ENCODE measurements around the gene AFF3. TPM values are rescaled to one million over a fixed set of nuclear protein-coding genes. Genes with fewer than 3 reads are reported as not detected.
A peak's percentile ranks its signal among the peaks of the same experiment; 100 is the strongest.

The AFF3 gene
- total and polyA plus RNA-seq, 4 donors, result 0.48 to 5.3 (median 2.3) TPM

DNA sequence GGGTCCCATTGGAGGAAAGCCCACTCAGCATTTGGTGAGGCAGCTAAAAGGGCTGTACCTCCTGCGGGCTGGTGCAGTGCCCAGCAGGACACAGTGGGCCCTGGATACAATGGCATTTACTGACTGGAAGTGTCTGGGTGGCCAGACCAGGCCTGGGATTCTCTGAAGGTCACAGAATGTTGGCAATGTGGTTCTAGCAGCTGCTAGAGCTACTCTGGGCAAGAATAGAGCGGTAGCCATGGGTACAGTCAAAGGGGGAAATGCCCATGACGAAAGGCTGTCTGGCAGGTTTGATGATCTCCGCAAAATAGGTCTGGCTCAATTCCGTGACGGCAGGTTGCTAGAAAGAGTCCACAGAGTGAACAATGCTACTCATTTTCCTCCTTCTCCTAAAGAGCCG lies 241.8 kb downstream of the AFF3 start (continued):
- no peak for TF ChIP-seq TAF1 (conservative IDR thresholded peaks at IDR 0.05)

DNA sequence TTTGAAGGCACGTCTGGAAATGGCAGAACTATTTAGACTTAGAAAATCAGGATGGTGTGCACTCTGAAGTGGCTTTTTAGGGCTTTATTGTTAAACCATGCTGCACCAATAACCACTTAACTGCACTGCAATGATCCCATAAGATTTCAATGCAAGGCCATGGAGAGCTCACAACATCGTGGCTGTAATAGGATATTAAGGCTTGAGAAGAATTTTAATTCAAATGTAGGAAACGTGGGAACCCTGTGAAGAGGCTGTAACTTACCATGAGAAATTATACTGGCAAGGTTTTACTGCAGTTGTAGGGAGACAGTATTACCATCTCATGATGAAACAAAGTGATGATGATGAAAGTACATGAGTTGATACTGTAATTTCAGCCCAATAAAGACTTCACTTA lies 242.5 kb downstream of the AFF3 start:
- Histone ChIP-seq H3K4me1 (ENCODE audit: control insufficient read depth in 4 of 4, insufficient read depth in 4 of 4, low read length in 3 of 4) (peaks cover 7 to 25% (median 12%) of the 10 kb centered on the region in 4 donors), H3K9ac (ENCODE audit: low read depth in 1 of 2, low read length in 2 of 2) (no peak overlapping the region), H3K9me3 (ENCODE audit: control insufficient read depth in 4 of 4, low read length in 3 of 4) (no peaks in the 10 kb centered on the region), H3K27me3 (ENCODE audit: control insufficient read depth in 4 of 4, insufficient read depth in 4 of 4, low read length in 3 of 4) (no peaks in the 10 kb centered on the region), H3K4me3 (ENCODE audit: low read depth in 1 of 3, low read length in 3 of 3) (no peak overlapping the region), H3K27ac (ENCODE audit: low read depth in 1 of 2, low read length in 2 of 2) (peak overlapping the region in 1 of 2 donors; percentile 62), H3K36me3 (ENCODE audit: control insufficient read depth in 4 of 4, insufficient read depth in 3 of 4, low read depth in 1 of 4, low read length in 3 of 4) (no peaks in the 10 kb centered on the region)
- no peak for TF ChIP-seq HNF4A (conservative IDR thresholded peaks at IDR 0.05)
- TF ChIP-seq, protein P1, sequence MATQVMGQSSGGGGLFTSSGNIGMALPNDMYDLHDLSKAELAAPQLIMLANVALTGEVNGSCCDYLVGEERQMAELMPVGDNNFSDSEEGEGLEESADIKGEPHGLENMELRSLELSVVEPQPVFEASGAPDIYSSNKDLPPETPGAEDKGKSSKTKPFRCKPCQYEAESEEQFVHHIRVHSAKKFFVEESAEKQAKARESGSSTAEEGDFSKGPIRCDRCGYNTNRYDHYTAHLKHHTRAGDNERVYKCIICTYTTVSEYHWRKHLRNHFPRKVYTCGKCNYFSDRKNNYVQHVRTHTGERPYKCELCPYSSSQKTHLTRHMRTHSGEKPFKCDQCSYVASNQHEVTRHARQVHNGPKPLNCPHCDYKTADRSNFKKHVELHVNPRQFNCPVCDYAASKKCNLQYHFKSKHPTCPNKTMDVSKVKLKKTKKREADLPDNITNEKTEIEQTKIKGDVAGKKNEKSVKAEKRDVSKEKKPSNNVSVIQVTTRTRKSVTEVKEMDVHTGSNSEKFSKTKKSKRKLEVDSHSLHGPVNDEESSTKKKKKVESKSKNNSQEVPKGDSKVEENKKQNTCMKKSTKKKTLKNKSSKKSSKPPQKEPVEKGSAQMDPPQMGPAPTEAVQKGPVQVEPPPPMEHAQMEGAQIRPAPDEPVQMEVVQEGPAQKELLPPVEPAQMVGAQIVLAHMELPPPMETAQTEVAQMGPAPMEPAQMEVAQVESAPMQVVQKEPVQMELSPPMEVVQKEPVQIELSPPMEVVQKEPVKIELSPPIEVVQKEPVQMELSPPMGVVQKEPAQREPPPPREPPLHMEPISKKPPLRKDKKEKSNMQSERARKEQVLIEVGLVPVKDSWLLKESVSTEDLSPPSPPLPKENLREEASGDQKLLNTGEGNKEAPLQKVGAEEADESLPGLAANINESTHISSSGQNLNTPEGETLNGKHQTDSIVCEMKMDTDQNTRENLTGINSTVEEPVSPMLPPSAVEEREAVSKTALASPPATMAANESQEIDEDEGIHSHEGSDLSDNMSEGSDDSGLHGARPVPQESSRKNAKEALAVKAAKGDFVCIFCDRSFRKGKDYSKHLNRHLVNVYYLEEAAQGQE (IDR thresholded peaks at IDR 0.05), result no peak
- no peak for DNase-seq (ENCODE audit: low spot score)
- 75% methylated on average over 3 of the region's 3 CpGs for WGBS

DNA sequence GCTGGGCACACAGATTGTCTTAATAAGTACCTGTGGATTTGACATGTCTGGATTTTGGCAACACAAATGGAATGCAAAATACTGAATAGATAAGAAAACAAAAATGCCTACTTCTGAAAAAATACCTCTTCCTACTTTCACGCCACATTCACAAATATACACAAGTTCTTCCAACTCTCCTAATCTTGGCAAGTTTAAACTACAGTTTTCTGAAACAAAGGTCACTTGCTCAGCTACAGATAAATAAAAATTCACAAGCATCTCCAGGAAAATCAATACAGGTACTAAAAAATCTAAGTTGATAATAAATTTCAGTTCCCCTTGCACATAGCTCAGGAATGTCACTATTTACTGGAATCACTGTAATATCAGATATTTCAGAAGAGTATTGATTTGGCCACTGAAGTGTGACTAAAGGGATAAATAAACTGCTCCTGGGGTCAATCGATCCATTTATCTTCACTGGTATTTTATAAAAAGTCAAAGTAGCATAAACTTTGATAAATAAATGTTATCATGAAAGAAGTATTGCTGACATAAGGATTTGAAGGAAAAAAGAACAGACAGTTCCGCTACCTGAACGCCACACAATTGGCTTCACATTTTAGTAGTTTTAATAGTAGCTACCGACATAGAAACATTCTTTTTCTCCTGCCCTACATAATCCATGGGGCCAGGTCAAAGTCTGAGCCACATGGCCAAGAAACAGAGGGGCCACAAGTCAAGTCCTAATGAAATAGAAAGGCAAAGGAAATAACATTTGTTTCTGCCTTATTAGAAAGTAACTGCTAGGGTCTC lies 243.1 kb downstream of the AFF3 start:
- peak overlapping the region; percentile 56 to 62 for H3K27ac ChIP-seq (ENCODE audit: low read depth in 1 of 2, low read length in 2 of 2)
- DNase-seq (ENCODE audit: low spot score), result no peak
- H3K9me3 ChIP-seq (ENCODE audit: control insufficient read depth in 4 of 4, low read length in 3 of 4), result no peaks in the 10 kb centered on the region
- 38% methylated on average over 5 of the region's 5 CpGs for WGBS
- TF ChIP-seq HNF4G (IDR thresholded peaks at IDR 0.05), result peak; percentile 5
- peak; percentile 48 for TF ChIP-seq NR2F2 (IDR thresholded peaks at IDR 0.05)
- TF ChIP-seq, protein P2, sequence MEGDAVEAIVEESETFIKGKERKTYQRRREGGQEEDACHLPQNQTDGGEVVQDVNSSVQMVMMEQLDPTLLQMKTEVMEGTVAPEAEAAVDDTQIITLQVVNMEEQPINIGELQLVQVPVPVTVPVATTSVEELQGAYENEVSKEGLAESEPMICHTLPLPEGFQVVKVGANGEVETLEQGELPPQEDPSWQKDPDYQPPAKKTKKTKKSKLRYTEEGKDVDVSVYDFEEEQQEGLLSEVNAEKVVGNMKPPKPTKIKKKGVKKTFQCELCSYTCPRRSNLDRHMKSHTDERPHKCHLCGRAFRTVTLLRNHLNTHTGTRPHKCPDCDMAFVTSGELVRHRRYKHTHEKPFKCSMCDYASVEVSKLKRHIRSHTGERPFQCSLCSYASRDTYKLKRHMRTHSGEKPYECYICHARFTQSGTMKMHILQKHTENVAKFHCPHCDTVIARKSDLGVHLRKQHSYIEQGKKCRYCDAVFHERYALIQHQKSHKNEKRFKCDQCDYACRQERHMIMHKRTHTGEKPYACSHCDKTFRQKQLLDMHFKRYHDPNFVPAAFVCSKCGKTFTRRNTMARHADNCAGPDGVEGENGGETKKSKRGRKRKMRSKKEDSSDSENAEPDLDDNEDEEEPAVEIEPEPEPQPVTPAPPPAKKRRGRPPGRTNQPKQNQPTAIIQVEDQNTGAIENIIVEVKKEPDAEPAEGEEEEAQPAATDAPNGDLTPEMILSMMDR (IDR thresholded peaks at IDR 0.05; ENCODE audit: low read depth, low read length, missing input control), result no peak
- peak; percentile 46 for TF ChIP-seq SP1 (IDR thresholded peaks at IDR 0.05)
- TF ChIP-seq RAD21 (IDR thresholded peaks at IDR 0.05), result peak in 1 of 2 donors; percentile 18
- TF ChIP-seq, protein P3, sequence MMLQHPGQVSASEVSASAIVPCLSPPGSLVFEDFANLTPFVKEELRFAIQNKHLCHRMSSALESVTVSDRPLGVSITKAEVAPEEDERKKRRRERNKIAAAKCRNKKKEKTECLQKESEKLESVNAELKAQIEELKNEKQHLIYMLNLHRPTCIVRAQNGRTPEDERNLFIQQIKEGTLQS (IDR thresholded peaks at IDR 0.05), result peak; percentile 49
- no peak for TF ChIP-seq FOXA1 (IDR thresholded peaks at IDR 0.05)
- no peak for TF ChIP-seq EGR1 (IDR thresholded peaks at IDR 0.05; ENCODE audit: low read depth in 2 of 2)
- TF ChIP-seq, protein P1 (IDR thresholded peaks at IDR 0.05), result no peak
- TF ChIP-seq, protein P4, sequence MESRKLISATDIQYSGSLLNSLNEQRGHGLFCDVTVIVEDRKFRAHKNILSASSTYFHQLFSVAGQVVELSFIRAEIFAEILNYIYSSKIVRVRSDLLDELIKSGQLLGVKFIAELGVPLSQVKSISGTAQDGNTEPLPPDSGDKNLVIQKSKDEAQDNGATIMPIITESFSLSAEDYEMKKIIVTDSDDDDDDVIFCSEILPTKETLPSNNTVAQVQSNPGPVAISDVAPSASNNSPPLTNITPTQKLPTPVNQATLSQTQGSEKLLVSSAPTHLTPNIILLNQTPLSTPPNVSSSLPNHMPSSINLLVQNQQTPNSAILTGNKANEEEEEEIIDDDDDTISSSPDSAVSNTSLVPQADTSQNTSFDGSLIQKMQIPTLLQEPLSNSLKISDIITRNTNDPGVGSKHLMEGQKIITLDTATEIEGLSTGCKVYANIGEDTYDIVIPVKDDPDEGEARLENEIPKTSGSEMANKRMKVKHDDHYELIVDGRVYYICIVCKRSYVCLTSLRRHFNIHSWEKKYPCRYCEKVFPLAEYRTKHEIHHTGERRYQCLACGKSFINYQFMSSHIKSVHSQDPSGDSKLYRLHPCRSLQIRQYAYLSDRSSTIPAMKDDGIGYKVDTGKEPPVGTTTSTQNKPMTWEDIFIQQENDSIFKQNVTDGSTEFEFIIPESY (IDR thresholded peaks at IDR 0.05), result no peak
- no peak for TF ChIP-seq GABPA (IDR thresholded peaks at IDR 0.05 in 1 of 2, conservative IDR thresholded peaks at IDR 0.05 in 1 of 2)
- no peak for TF ChIP-seq TAF1 (conservative IDR thresholded peaks at IDR 0.05)
- peak; percentile 24 to 68 for TF ChIP-seq RXRA (IDR thresholded peaks at IDR 0.05)
- peak; percentile 29 to 41 for TF ChIP-seq JUND (IDR thresholded peaks at IDR 0.05)
- no peak for TF ChIP-seq YY1 (IDR thresholded peaks at IDR 0.05)
- TF ChIP-seq, protein P5, sequence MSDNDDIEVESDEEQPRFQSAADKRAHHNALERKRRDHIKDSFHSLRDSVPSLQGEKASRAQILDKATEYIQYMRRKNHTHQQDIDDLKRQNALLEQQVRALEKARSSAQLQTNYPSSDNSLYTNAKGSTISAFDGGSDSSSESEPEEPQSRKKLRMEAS (IDR thresholded peaks at IDR 0.05), result no peak
- TF ChIP-seq FOXA2 (IDR thresholded peaks at IDR 0.05), result no peak
- TF ChIP-seq HNF4A (conservative IDR thresholded peaks at IDR 0.05), result peak; percentile 46 to 80
- H3K4me3 ChIP-seq (ENCODE audit: low read depth in 1 of 3, low read length in 3 of 3), result no peak overlapping the region
- H3K27me3 ChIP-seq (ENCODE audit: control insufficient read depth in 4 of 4, insufficient read depth in 4 of 4, low read length in 3 of 4), result no peaks in the 10 kb centered on the region
- peaks cover 7 to 25% (median 12%) of the 10 kb centered on the region in 4 donors for H3K4me1 ChIP-seq (ENCODE audit: control insufficient read depth in 4 of 4, insufficient read depth in 4 of 4, low read length in 3 of 4)
- H3K36me3 ChIP-seq (ENCODE audit: control insufficient read depth in 4 of 4, insufficient read depth in 3 of 4, low read depth in 1 of 4, low read length in 3 of 4), result no peaks in the 10 kb centered on the region
- H3K9ac ChIP-seq (ENCODE audit: low read depth in 1 of 2, low read length in 2 of 2), result no peak overlapping the region

All from liver (tissue), 9 donors.